HCT116 (cell line): Measurements from ENCODE around the gene LRSAM1. TPM values are rescaled to one million over a fixed set of nuclear protein-coding genes. Genes with fewer than 3 reads are reported as not detected.

Experiments used
- ATAC-seq: fragments of 200-7000 bp; cut with Tn5 transposase; 2 replicates; pipeline ENCODE4 v1.9.1; 2020; ENCODE audit warnings: mild to moderate bottlenecking, moderate library complexity
- BruUV-seq: library from RNA; stranded (reverse); fragments of 400-500 nt; replicated peaks from 2 replicates; lab custom pipeline; 2021; lab: Mats Ljungman, UMichigan
- CTCF ChIA-PET: fragments of 300-600 bp; sonication (Branson Sonifier 250); formaldehyde crosslinking; loops from one replicate; lab custom pipeline; 2021; ENCODE audit warnings: antibody characterized with exemption; lab: Charles Lee
- POLR2A ChIA-PET: fragments of 300-600, 350-600 bp; sonication (Branson Sonifier 250); formaldehyde crosslinking; loops from one replicate; lab custom pipeline; 2021; ENCODE audit warnings: antibody characterized with exemption; lab: Charles Lee
- RAD21 ChIA-PET, 2 experiments: fragments of 300-600 bp; sonication (Branson Sonifier 250); formaldehyde crosslinking; loops; one replicate each; lab custom pipeline; 2023; ENCODE audit warnings: low total read pairs in 2 of 2; ENCODE audit not compliant: uncharacterized antibody in 2 of 2, unreplicated experiment in 2 of 2, low non-redundant PET in 1 of 2; lab: Charles Lee
- DNase-seq: peaks from one replicate; pipeline ENCODE4 v3.0.0-alpha.2; 2010; ENCODE audit warnings: low read depth, low spot score
- H2AFZ ChIP-seq: fragments of 200-600 bp; shearing (Covaris generic), sonication (generic); 2 replicates; pipeline ENCODE4 v1.6.1; 2017; ENCODE audit warnings: low read depth, mixed run types, mixed read lengths, antibody characterized with exemption, low read length; ENCODE audit not compliant: poor library complexity, severe bottlenecking
- H3K27ac ChIP-seq: 2 replicates; pipeline ENCODE4 v1.5.1; 2012; ENCODE audit warnings: low read depth, low read length
- H3K27me3 ChIP-seq: fragments of 200-600 bp; sonication (generic); 2 replicates; pipeline ENCODE4 v1.6.1; 2016; ENCODE audit warnings: mixed run types, low read length, mixed read lengths; ENCODE audit not compliant: insufficient read depth
- H3K36me3 ChIP-seq, 2 experiments: fragments of 200-500 bp in 1 of 2; fragments of 200-600 bp in 1 of 2; sonication (Bioruptor generic) in 1 of 2; sonication (generic) in 1 of 2; 2 replicates each; pipeline versions ENCODE4 v1.5.1 to v1.6.1; 2014 to 2016; ENCODE audit warnings: low read length in 2 of 2, inconsistent platforms in 1 of 2, mixed read lengths in 1 of 2, mixed run types in 1 of 2; ENCODE audit not compliant: insufficient read depth in 2 of 2, control insufficient read depth in 1 of 2
- H3K4me1 ChIP-seq, 2 experiments: fragments of 200-600 bp in 1 of 2; sonication (generic) in 1 of 2; 2 replicates each; pipeline versions ENCODE4 v1.5.1 to v1.6.1; 2012 to 2017; ENCODE audit warnings: low read length in 2 of 2, inconsistent platforms in 1 of 2, mild to moderate bottlenecking in 1 of 2, mixed read lengths in 1 of 2, mixed run types in 1 of 2, moderate library complexity in 1 of 2; ENCODE audit not compliant: insufficient read depth in 2 of 2, control insufficient read depth in 1 of 2
- H3K4me2 ChIP-seq: fragments of 200-600 bp; sonication (generic); 2 replicates; pipeline ENCODE4 v1.6.1; 2017; ENCODE audit warnings: mixed run types, low read length, mixed read lengths
- H3K4me3 ChIP-seq, 2 experiments: fragments of 200-600 bp in 1 of 2; sonication (generic) in 1 of 2; replicated peaks in 1 of 2; 2 replicates each; pipeline ENCODE4 v1.5.1; 2011 to 2016; ENCODE audit warnings: low read length in 2 of 2, control low read depth in 1 of 2, low read depth in 1 of 2, mild to moderate bottlenecking in 1 of 2, mixed read lengths in 1 of 2, mixed run types in 1 of 2
- H3K79me2 ChIP-seq: fragments of 200-600 bp; sonication (generic); 2 replicates; pipeline ENCODE4 v1.6.1; 2017; ENCODE audit warnings: mild to moderate bottlenecking, mixed run types, low read length, moderate library complexity, mixed read lengths; ENCODE audit not compliant: insufficient read depth
- H3K9ac ChIP-seq: fragments of 200-600 bp; sonication (generic); 2 replicates; pipeline ENCODE4 v1.6.1; 2016; ENCODE audit warnings: low read length, mixed read lengths
- H3K9me2 ChIP-seq: fragments of 200-600 bp; sonication (generic), shearing (Covaris generic); 2 replicates; pipeline ENCODE4 v1.6.1; 2017; ENCODE audit warnings: mixed run types, mild to moderate bottlenecking, moderate library complexity; ENCODE audit not compliant: insufficient read depth
- H3K9me3 ChIP-seq, 2 experiments: fragments of 200-500 bp in 1 of 2; fragments of 200-600 bp in 1 of 2; sonication (Bioruptor generic) in 1 of 2; sonication (generic) in 1 of 2; 2 replicates each; pipeline ENCODE4 v1.6.1; 2014 to 2017; ENCODE audit warnings: low read length in 2 of 2, mixed read lengths in 2 of 2, inconsistent platforms in 1 of 2, low read depth in 1 of 2, mild to moderate bottlenecking in 1 of 2, mixed run types in 1 of 2, moderate library complexity in 1 of 2; ENCODE audit not compliant: control insufficient read depth in 1 of 2, insufficient read depth in 1 of 2
- H4K20me1 ChIP-seq: fragments of 200-600 bp; sonication (generic), shearing (Covaris generic); 2 replicates; pipeline ENCODE4 v1.6.1; 2017; ENCODE audit warnings: mixed run types, mild to moderate bottlenecking, moderate library complexity; ENCODE audit not compliant: insufficient read depth
- CBX3 ChIP-seq: IDR thresholded peaks from 2 replicates; pipeline ENCODE4 v1.6.1; 2012; ENCODE audit warnings: low read depth
- EZH2 ChIP-seq: fragments of 200-600 bp; sonication (generic); IDR thresholded peaks from 2 replicates; pipeline ENCODE4 v1.6.1; 2017; ENCODE audit warnings: antibody characterized with exemption, mixed run types
- EZH2phosphoT487 ChIP-seq: fragments of 200-600 bp; IDR thresholded peaks from 2 replicates; pipeline ENCODE4 v1.6.1; 2018; ENCODE audit warnings: antibody characterized with exemption, borderline replicate concordance
- FOSL1 ChIP-seq: IDR thresholded peaks from 2 replicates; pipeline ENCODE4 v1.6.1; 2012; ENCODE audit warnings: low read depth
- POLR2AphosphoS5 ChIP-seq: IDR thresholded peaks from 2 replicates; pipeline ENCODE4 v1.6.1; 2011; ENCODE audit warnings: mild to moderate bottlenecking, low read depth, low read length, moderate library complexity
- SRF ChIP-seq: IDR thresholded peaks from 2 replicates; pipeline ENCODE4 v1.6.1; 2012; ENCODE audit warnings: low read depth
- TCF7L2 ChIP-seq: IDR thresholded peaks from 2 replicates; pipeline ENCODE4 v1.7.0; 2011; ENCODE audit warnings: borderline replicate concordance, inconsistent platforms; ENCODE audit not compliant: insufficient read depth, insufficient read length; ENCODE audit errors: extremely low read depth
- YY1 ChIP-seq: IDR thresholded peaks from 2 replicates; pipeline ENCODE4 v1.6.1; 2011; ENCODE audit warnings: low read length, low read depth, moderate library complexity, mild to moderate bottlenecking; ENCODE audit not compliant: insufficient replicate concordance; ENCODE audit errors: extremely low read depth
- intact Hi-C: fragments of 100-400 bp; cut with micrococcal nuclease; formaldehyde crosslinking; loops from 2 replicates; pipeline ENCODE4 v1.10.0; 2022
- total RNA-seq: library from RNA; stranded (reverse); gene quantifications from one replicate; pipeline ENCODE4 v1.2.1, GENCODE V29; 2021; ENCODE audit not compliant: unreplicated experiment
- TF ChIP-seq, protein P1 (sequence below): IDR thresholded peaks from 2 replicates; pipeline ENCODE4 v1.6.1; 2012
- TF ChIP-seq, protein P2 (sequence below): IDR thresholded peaks from 2 replicates; pipeline ENCODE4 v1.6.1; 2011; ENCODE audit warnings: mild to moderate bottlenecking, low read length, moderate library complexity; ENCODE audit not compliant: insufficient replicate concordance; ENCODE audit errors: extremely low read depth

The LRSAM1 gene
- total RNA-seq, 1 experiment from 2014 or later: 25.9 TPM

DNA sequence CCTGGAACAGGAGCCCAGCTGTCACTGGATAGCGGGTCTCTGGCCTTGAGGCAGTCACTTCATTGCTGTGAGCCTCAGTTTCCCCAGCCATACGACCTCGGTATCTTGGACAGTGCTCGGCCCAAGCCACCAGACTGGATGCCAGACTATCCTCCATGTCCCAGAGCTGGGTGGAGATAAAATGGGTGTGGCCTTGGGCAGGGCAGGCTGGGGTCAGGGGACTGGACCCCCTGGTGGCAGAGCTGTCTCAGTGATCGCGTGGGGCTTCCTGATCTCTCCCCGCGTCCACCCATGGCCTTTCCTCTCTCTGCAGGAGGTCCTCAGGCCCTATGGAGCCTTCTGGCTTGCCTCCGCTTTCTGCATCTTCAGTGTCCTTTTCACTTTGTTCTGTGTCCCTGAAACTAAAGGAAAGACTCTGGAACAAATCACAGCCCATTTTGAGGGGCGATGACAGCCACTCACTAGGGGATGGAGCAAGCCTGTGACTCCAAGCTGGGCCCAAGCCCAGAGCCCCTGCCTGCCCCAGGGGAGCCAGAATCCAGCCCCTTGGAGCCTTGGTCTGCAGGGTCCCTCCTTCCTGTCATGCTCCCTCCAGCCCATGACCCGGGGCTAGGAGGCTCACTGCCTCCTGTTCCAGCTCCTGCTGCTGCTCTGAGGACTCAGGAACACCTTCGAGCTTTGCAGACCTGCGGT is 44.4 kb upstream of the LRSAM1 start:
- no peaks in the 10 kb centered on the region for H3K79me2 ChIP-seq
- ChIA-PET RAD21 (no interaction called here), CTCF (no interaction called here), POLR2A (no interaction called here)
- TF ChIP-seq, protein P1, sequence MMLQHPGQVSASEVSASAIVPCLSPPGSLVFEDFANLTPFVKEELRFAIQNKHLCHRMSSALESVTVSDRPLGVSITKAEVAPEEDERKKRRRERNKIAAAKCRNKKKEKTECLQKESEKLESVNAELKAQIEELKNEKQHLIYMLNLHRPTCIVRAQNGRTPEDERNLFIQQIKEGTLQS: no peak
- TF ChIP-seq TCF7L2: no peak
- no peak for TF ChIP-seq SRF
- TF ChIP-seq FOSL1: no peak
- TF ChIP-seq, protein P2, sequence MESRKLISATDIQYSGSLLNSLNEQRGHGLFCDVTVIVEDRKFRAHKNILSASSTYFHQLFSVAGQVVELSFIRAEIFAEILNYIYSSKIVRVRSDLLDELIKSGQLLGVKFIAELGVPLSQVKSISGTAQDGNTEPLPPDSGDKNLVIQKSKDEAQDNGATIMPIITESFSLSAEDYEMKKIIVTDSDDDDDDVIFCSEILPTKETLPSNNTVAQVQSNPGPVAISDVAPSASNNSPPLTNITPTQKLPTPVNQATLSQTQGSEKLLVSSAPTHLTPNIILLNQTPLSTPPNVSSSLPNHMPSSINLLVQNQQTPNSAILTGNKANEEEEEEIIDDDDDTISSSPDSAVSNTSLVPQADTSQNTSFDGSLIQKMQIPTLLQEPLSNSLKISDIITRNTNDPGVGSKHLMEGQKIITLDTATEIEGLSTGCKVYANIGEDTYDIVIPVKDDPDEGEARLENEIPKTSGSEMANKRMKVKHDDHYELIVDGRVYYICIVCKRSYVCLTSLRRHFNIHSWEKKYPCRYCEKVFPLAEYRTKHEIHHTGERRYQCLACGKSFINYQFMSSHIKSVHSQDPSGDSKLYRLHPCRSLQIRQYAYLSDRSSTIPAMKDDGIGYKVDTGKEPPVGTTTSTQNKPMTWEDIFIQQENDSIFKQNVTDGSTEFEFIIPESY: no peak
- TF ChIP-seq POLR2AphosphoS5: no peak
- TF ChIP-seq EZH2: no peak
- TF ChIP-seq YY1: no peak
- no peak for TF ChIP-seq EZH2phosphoT487
- no peak for TF ChIP-seq CBX3
- H3K36me3 ChIP-seq: peaks cover 2 to 5% of the 10 kb centered on the region in 2 experiments; a peak in 1 of 4 replicates
- intact Hi-C loops: no loop called here
- no peak overlapping the region for H3K27ac ChIP-seq
- no peaks in the 10 kb centered on the region for H3K9me2 ChIP-seq
- DNase-seq (no peak), ATAC-seq (peak; percentile 40; the same call in 1 of the 2 replicates)
- H3K9ac ChIP-seq: no peak overlapping the region
- no peaks in the 10 kb centered on the region for H4K20me1 ChIP-seq
- H3K4me2 ChIP-seq: no peak overlapping the region
- no peaks in the 10 kb centered on the region for H3K27me3 ChIP-seq
- H3K9me3 ChIP-seq: no peaks in the 10 kb centered on the region
- BruUV-seq: no TSS peak
- H2AFZ ChIP-seq: no peak overlapping the region
- H3K4me3 ChIP-seq: no peak overlapping the region
- peaks cover 0 to 7% of the 10 kb centered on the region in 2 experiments; a peak in 1 of 4 replicates for H3K4me1 ChIP-seq
